HS-27A (cell line): ENCODE data around the gene METTL25B.

Experiments used
- DNase-seq: peaks from one replicate; pipeline ENCODE4 v3.0.0-alpha.2; 2012; ENCODE audit warnings: low read depth, missing footprints

Gene METTL25B

GRCh38 chr1:156768610-156769295 lies 40.5 kb downstream of the METTL25B start:
- no peak for DNase-seq

- no peak for DNase-seq
Measured at GRCh38 chr1:156772222-156772621, 44.0 kb downstream of the METTL25B start.

DNA sequence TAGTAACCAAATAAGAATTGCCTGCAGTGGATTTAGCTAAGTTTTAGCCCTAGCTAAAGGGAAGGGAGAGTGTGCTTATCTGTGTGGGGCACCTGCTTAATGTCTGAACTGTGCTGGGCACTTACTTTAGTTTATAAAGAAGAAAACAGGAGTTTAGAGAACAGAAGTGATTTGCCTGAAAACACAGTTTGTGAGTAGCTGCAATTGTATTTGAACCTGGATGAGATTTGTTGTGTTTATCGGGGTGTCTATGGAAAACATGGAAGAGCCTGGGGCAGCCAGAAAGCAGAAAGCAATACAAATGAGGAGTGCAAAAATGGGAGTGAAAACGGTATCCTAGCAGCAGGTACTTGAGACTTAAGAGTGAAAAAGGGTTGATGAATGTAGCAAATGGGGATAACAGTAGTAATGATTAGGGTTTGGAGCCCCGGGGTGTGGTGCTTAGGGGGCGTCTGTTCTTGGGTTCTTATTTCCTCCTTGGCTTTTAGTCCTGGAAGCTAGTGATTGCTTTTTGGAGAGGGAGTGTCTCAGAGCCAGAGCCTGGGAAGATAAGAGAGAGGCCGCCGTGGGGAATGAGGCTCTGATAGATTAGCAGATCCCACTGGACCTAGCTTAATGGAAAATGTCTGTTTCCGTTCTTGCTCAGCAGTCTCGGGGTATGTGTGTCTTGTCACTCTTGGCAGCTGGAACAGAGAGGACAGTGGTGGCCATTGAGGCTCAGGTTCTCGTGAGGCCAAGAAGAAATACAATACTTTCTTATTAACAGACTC lies 44.6 kb downstream of the METTL25B start:
- no peak for DNase-seq

- DNase-seq = no peak
Measured at GRCh38 chr1:156773607-156774006, 45.3 kb downstream of the METTL25B start.

DNA sequence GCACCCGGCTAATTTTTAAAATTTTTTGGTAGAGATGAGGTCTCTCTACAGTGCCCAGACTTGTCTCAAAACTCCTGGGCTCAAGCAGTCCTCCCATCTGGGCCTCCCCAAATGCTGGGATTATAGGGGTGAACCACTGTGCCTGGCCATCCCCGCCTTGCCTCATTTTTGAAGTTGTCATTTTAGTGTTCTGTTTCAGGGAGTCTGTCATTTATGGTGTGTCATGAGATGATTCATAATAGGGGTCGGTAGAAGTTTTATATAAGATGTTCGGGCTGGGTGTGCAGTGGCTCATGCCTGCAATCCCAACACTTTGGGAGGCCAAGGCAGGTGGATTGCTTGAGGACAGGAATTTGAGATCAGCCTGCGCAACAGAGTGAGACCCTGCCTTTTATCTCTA lies 47.5 kb downstream of the METTL25B start:
- no peak for DNase-seq

DNA sequence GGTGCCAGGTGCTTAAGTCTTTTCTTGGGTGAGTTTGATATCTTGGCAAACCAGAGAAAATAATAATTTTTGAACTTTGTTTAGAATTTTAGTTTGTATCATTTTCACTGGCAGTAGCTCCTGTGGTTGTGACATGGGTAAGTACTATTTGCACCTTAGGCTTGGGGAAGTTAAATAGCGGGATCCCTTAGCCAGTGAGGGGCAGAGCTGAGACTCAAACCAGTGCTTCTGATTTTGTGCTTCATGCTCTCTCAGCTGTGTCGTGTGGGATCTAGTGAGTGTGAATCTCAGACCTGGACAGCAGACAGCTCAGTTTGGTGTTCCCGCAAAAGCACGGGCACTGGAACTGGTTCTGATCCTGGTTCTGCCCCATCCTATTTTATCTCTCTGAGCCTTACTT lies 48.7 kb downstream of the METTL25B start:
- DNase-seq = no peak

DNA sequence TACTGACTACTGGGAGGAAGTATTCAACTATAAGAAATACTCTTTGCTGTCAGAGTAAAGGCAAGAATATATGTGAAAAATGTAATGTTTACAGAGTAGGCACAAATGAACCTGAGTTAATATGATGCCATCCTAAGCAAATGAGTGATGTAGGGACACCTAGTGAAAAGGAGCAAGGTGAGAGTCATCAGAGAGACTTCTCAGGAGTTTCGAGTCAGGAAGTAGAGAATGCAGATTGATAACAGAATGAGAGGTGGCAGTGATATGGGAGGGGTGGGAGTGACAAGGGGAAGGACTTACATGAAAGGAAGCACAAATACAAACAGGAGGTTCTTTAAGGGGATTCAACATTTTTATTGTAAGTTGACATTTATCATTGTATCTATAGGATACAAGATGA lies 49.3 kb downstream of the METTL25B start:
- no peak for DNase-seq

DNA sequence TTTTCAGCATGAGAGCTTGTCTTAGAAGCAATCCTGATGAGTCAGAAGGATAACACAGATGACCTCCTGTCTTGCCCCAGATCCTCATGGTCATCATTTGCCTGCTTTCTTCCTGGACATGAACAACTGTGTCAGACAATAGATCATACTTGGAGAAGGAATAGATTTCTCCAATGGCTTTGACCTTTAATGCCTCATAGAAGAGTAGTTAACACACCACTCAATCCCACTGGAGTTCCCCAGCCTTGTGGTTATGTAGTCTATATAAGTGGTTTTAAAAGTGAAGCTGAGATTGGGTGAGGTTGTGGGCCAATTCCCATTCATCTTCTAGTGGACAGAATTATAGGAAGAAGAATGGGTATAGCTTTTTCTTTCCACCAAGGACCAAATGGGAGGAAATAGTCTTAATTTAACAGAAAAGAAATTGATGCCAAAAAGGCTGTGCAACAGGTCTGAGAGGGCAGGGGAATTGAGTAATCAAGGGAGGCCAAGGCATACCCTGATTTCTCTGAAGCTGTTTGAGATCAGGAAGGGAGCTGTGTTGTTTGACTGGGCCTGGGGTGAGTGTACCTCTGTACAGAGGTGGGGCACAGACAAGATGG lies 53.4 kb downstream of the METTL25B start:
- DNase-seq = no peak

DNA sequence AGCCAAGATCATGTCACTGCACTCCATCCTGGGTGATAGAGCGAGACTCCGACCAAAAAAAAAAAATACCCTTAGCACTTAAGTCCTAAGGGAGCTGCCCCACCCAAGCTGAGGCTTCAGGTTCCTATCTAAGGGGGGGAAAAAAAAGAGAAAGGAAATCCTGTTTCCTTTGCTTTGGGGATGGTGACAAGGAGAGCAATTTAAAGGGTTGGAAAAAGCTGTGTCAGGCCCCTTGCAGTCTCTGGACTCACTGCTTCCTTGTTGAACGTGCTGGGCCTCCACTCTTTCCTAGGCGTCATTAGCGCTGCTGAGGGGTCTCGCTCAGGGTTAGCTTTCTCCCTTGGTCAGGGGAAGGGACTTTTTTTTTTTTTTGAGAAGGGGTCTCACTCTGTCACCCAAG lies 57.2 kb downstream of the METTL25B start:
- no peak for DNase-seq
